Measurements from ENCODE around the gene KANK2.

DNA sequence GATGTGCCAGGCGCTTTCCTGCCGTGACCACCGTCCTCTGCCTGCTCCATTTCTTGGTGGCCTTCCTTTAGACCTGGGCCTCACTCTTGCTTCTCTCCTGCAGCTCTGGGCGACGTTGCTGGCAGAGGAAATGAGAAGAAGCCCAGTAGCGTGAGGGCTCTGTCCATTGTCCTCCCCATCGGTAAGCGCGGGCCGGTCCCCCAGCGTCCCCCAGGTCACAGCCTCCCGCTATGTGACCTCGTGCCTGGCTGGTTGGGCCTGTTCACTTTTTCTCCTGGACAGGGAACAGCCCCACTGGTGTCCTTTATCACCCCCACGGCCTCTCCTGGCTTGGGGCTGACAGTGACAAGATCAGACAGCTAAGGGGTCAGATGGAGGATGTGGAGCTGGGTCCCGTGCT is 69.4 kb downstream of the KANK2 start:
- TF ChIP-seq CTCF (IDR thresholded peaks at IDR 0.05): no peak
- no peak for TF ChIP-seq POLR2A (IDR thresholded peaks at IDR 0.05)

Data from Peyer's patch (tissue), 4 donors.